ENCODE results near the gene FAM114A1. TPM values are rescaled to one million over a fixed set of nuclear protein-coding genes. Genes with fewer than 3 reads are reported as not detected.

Gene FAM114A1
- total RNA-seq, 6 experiments from 2014 or later, result 55.3 to 88.9 (median 69.4) TPM

DNA sequence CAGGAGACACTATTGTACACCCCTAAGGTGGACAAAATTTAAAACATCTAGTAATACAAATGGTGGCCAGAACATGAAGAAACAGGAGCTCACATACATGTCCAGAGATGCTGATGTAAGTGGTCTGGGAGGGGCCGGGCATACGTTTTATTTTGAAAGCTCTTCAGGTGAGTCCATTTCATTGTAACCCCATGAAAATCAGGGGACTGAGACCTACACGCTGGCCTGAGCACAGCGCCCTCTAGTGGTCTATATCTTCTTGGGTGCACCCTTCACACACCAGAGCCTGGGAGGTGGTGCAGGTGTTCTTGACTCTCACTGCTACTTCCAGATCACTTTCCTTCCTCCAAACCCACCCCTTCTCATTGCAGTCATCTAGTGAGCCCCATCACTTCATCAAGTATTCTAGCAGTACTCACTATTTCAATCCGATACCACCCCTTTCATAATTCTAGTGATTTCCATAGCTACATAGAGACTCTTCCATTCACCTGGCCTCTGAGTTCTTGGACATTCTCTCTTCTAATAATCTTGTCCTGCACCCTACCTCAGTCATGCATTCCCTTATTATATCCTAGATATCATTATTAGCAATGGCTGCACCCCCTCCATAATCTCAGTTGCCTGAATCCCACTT lies 6.7 kb upstream of the FAM114A1 start:
- Histone ChIP-seq H3K4me3 (no peak overlapping the region), H3K36me3 (no peaks in the 10 kb centered on the region), H3K4me1 (peaks cover 0 to 7% (median 0%) of the 10 kb centered on the region in 4 donors), H3K9me3 (no peaks in the 10 kb centered on the region), H3K27ac (no peak overlapping the region), H3K27me3 (no peaks in the 10 kb centered on the region)
- TF ChIP-seq, protein P1, sequence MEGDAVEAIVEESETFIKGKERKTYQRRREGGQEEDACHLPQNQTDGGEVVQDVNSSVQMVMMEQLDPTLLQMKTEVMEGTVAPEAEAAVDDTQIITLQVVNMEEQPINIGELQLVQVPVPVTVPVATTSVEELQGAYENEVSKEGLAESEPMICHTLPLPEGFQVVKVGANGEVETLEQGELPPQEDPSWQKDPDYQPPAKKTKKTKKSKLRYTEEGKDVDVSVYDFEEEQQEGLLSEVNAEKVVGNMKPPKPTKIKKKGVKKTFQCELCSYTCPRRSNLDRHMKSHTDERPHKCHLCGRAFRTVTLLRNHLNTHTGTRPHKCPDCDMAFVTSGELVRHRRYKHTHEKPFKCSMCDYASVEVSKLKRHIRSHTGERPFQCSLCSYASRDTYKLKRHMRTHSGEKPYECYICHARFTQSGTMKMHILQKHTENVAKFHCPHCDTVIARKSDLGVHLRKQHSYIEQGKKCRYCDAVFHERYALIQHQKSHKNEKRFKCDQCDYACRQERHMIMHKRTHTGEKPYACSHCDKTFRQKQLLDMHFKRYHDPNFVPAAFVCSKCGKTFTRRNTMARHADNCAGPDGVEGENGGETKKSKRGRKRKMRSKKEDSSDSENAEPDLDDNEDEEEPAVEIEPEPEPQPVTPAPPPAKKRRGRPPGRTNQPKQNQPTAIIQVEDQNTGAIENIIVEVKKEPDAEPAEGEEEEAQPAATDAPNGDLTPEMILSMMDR (IDR thresholded peaks at IDR 0.05), result peak; percentile 41 to 86 (median 70)
- no peak for TF ChIP-seq POLR2A (IDR thresholded peaks at IDR 0.05)
- ATAC-seq, result peak; percentile 23 to 50 (median 40)
- 33% methylated on average over 4 of the region's 5 CpGs for WGBS (ENCODE audit: insufficient coverage, low coverage, low lambda C conversion rate, missing lambda C conversion rate)
- intact Hi-C loops (cut with DNase I), result no loop called here
- peak in 1 of 3 donors; percentile 40 for DNase-seq

GRCh38 chr4:38861791-38862190 lies 5.8 kb upstream of the FAM114A1 start:
- intact Hi-C loops (cut with DNase I), result no loop called here
- H3K36me3 ChIP-seq, result no peaks in the 10 kb centered on the region
- H3K27ac ChIP-seq, result no peak overlapping the region
- no peaks in the 10 kb centered on the region for H3K27me3 ChIP-seq
- DNase-seq (no peak), ATAC-seq (no peak)
- no peak overlapping the region for H3K4me3 ChIP-seq
- TF ChIP-seq POLR2A (IDR thresholded peaks at IDR 0.05), result no peak
- WGBS (ENCODE audit: insufficient coverage, low coverage, low lambda C conversion rate, missing lambda C conversion rate), result 89% methylated on average over 4 of the region's 4 CpGs
- H3K4me1 ChIP-seq, result peaks cover 0 to 12% (median 0%) of the 10 kb centered on the region in 4 donors
- no peaks in the 10 kb centered on the region for H3K9me3 ChIP-seq

DNA sequence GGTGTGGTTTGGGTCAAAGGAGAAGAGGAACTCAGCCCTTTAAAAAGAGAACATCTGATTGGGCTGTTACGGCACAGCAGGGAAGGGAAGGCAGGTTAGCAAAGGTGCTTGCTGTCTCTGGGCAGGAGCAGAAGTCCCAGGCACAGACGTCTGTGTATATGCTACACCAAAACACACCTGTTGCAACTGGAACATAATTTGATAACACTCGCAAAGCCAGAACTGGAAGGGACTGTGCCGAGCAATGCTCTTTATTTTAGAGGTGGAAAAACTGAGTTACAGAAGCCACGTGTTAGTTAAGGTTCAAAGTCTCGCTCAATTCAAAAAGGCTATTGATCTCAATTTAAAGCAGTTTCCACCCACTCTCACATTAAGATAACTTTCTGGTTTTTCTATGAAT lies 2.2 kb upstream of the FAM114A1 start:
- Histone ChIP-seq H3K27me3 (no peaks in the 10 kb centered on the region), H3K9me3 (no peaks in the 10 kb centered on the region), H3K4me1 (peaks cover 0 to 26% (median 7%) of the 10 kb centered on the region in 4 donors), H3K4me3 (peak overlapping the region in 2 of 3 donors; percentile 11 to 12), H3K27ac (peak overlapping the region; percentile 65 to 98 (median 97)), H3K36me3 (peaks cover 0 to 5% (median 2%) of the 10 kb centered on the region in 4 donors)
- intact Hi-C loops (cut with DNase I), result no loop called here
- peak; percentile 37 to 63 (median 46) for ATAC-seq
- DNase-seq, result peak in 1 of 3 donors; percentile 68
- 22% methylated on average over 6 of the region's 6 CpGs for WGBS (ENCODE audit: insufficient coverage, low coverage, low lambda C conversion rate, missing lambda C conversion rate)
- peak; percentile 57 for TF ChIP-seq POLR2A (IDR thresholded peaks at IDR 0.05)
- TF ChIP-seq, protein P1 (IDR thresholded peaks at IDR 0.05), result no peak

- peaks cover 0 to 8% (median 2%) of the 10 kb centered on the region in 4 donors for H3K36me3 ChIP-seq
- TF ChIP-seq, protein P1 (IDR thresholded peaks at IDR 0.05), result peak in 1 of 4 donors; percentile 8
- no peak for TF ChIP-seq POLR2A (IDR thresholded peaks at IDR 0.05)
- ATAC-seq (no peak), DNase-seq (no peak)
- WGBS (ENCODE audit: insufficient coverage, low coverage, low lambda C conversion rate, missing lambda C conversion rate), result 33% methylated on average over 11 of the region's 11 CpGs
- H3K27me3 ChIP-seq, result no peaks in the 10 kb centered on the region
- H3K9me3 ChIP-seq, result no peaks in the 10 kb centered on the region
- H3K27ac ChIP-seq, result peak overlapping the region; percentile 94 to 98 (median 97)
- intact Hi-C loops (cut with DNase I), result no loop called here
- H3K4me3 ChIP-seq, result peak overlapping the region; percentile 65 to 75 (median 71)
- peaks cover 0 to 38% (median 10%) of the 10 kb centered on the region in 4 donors for H3K4me1 ChIP-seq
These were observed 581 bp upstream of the FAM114A1 start for GRCh38 chr4:38866973-38867477.

Data from right lobe of liver (tissue), 6 donors.